NCI-H2196 (cell line): Measurements from ENCODE around the gene HNF1B.
A peak's percentile ranks its signal among the peaks of the same experiment; 100 is the strongest.

Experiments used
- DNase-seq: peaks from one replicate; lab custom pipeline; 2025; ENCODE audit not compliant: unreplicated experiment; lab: John Stamatoyannopoulos, UW

The HNF1B gene

GRCh38 chr17:37737081-37737480, 7.8 kb downstream of the HNF1B start:
- no peak for DNase-seq

GRCh38 chr17:37736428-37736827, 8.4 kb downstream of the HNF1B start:
- DNase-seq, result no peak

GRCh38 chr17:37735165-37735564, 9.7 kb downstream of the HNF1B start:
- DNase-seq, result no peak

GRCh38 chr17:37732316-37732715, 12.5 kb downstream of the HNF1B start:
- no peak for DNase-seq

GRCh38 chr17:37731056-37731455, 13.8 kb downstream of the HNF1B start:
- no peak for DNase-seq

- DNase-seq, result no peak
Observed at GRCh38 chr17:37729905-37730304, 15.0 kb downstream of the HNF1B start.

GRCh38 chr17:37726891-37727675, 17.8 kb downstream of the HNF1B start:
- no peak for DNase-seq

- no peak for DNase-seq
Observed at GRCh38 chr17:37726248-37726647, 18.6 kb downstream of the HNF1B start.

GRCh38 chr17:37725601-37726146, 19.2 kb downstream of the HNF1B start:
- no peak for DNase-seq

GRCh38 chr17:37725021-37725595, 19.8 kb downstream of the HNF1B start:
- no peak for DNase-seq

- DNase-seq, result no peak
Observed at GRCh38 chr17:37720989-37721388, 23.9 kb downstream of the HNF1B start.

- no peak for DNase-seq
Observed at GRCh38 chr17:37719866-37720265, 25.0 kb downstream of the HNF1B start.

- no peak for DNase-seq
Observed at GRCh38 chr17:37718324-37719048, 26.4 kb downstream of the HNF1B start.

GRCh38 chr17:37717627-37718323, 27.1 kb downstream of the HNF1B start:
- DNase-seq, result no peak

- DNase-seq, result peak; percentile 4
Observed at GRCh38 chr17:37714897-37715296, 30.0 kb downstream of the HNF1B start.

GRCh38 chr17:37713624-37714023, 31.2 kb downstream of the HNF1B start:
- DNase-seq, result no peak

- DNase-seq, result no peak
Observed at GRCh38 chr17:37713028-37713431, 31.8 kb downstream of the HNF1B start.

- DNase-seq, result no peak
Observed at GRCh38 chr17:37711113-37711512, 33.7 kb downstream of the HNF1B start.

- DNase-seq, result peak; percentile 83
Observed at GRCh38 chr17:37710344-37710886, 34.4 kb downstream of the HNF1B start.

- no peak for DNase-seq
Observed at GRCh38 chr17:37708616-37709212, 36.1 kb downstream of the HNF1B start.
